GM12872 (cell line): Measurements from ENCODE around the gene ZNF710.

Experiments used
- TF ChIP-seq, protein P1 (sequence below): IDR thresholded peaks from 3 replicates; pipeline ENCODE4 v1.5.1; 2011; ENCODE audit warnings: low read depth, mild to moderate bottlenecking, low read length, moderate library complexity; ENCODE audit not compliant: insufficient read depth

Gene ZNF710

GRCh38 chr15:89984001-89984400 lies 17.1 kb upstream of the ZNF710 start:
- TF ChIP-seq, protein P1, sequence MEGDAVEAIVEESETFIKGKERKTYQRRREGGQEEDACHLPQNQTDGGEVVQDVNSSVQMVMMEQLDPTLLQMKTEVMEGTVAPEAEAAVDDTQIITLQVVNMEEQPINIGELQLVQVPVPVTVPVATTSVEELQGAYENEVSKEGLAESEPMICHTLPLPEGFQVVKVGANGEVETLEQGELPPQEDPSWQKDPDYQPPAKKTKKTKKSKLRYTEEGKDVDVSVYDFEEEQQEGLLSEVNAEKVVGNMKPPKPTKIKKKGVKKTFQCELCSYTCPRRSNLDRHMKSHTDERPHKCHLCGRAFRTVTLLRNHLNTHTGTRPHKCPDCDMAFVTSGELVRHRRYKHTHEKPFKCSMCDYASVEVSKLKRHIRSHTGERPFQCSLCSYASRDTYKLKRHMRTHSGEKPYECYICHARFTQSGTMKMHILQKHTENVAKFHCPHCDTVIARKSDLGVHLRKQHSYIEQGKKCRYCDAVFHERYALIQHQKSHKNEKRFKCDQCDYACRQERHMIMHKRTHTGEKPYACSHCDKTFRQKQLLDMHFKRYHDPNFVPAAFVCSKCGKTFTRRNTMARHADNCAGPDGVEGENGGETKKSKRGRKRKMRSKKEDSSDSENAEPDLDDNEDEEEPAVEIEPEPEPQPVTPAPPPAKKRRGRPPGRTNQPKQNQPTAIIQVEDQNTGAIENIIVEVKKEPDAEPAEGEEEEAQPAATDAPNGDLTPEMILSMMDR = no peak

- TF ChIP-seq, protein P1 = no peak
These were observed 16.6 kb upstream of the ZNF710 start for GRCh38 chr15:89984421-89985010.

DNA sequence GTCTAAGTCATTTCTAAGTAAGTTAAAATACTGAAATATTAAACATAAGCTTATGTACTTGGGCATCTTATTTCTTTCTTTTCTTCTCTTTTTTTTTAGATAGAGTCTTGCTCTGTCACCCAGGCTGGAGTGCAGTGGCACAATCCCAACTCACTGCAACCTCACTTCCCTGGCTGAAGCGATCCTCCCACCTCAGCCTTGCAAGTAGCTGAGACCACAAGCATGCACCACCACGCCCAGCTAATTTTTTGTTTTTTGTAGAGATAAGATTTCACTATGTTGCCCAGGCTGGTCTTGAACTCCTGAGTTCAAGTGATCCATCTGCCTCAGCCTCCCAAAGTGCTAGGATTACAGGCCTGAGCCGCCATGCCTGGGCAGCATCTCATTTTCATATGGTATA lies 16.0 kb upstream of the ZNF710 start:
- TF ChIP-seq, protein P1 = no peak

DNA sequence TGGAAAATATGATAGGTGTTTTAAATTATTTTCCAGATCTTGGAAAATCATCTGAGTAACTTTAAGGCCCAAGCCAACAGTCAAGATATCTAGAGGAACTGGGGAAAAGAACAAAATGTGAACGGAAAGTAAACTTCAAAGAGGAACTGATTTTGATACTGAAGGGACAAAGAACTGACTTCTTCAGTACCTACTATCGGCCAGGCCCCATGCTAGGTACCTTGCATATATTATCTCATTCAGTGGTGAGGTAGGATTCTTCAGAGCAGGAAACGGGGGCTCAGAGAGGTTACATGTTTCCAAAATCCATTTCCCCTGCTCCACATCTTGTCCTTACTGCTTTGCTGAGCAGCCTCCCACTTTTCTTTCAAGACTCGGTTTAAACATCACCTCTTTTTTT lies 9.8 kb upstream of the ZNF710 start:
- TF ChIP-seq, protein P1 = no peak

- TF ChIP-seq, protein P1 = no peak
These were observed 7.8 kb upstream of the ZNF710 start for GRCh38 chr15:89993349-89993748.

GRCh38 chr15:89997079-89997478 lies 4.0 kb upstream of the ZNF710 start:
- TF ChIP-seq, protein P1 = no peak

- TF ChIP-seq, protein P1 = no peak
These were observed 2.9 kb upstream of the ZNF710 start for GRCh38 chr15:89998141-89998661.
